Smooth muscle cell (in vitro differentiated cells): Measurements from ENCODE around the gene OTUD5. TPM values are rescaled to one million over a fixed set of nuclear protein-coding genes. Genes with fewer than 3 reads are reported as not detected.

Experiments used
- DNase-seq: peaks from one replicate; lab custom pipeline; 2025; ENCODE audit not compliant: unreplicated experiment; lab: John Stamatoyannopoulos, UW
- H2AFZ ChIP-seq: fragments of 200-600 bp; sonication (generic); 2 replicates; pipeline ENCODE4 v1.6.0; 2016; ENCODE audit warnings: antibody characterized with exemption, low read depth, mild to moderate bottlenecking
- H3F3A ChIP-seq: fragments of 200-600 bp; sonication (generic); 2 replicates; pipeline ENCODE4 v1.6.0; 2017; ENCODE audit warnings: antibody characterized with exemption, low read depth
- H3K27ac ChIP-seq: fragments of 200-600 bp; sonication (generic); 2 replicates; pipeline ENCODE4 v1.5.1; 2016; ENCODE audit warnings: low read depth, mild to moderate bottlenecking
- H3K27me3 ChIP-seq: fragments of 200-600 bp; sonication (generic); 2 replicates; pipeline ENCODE4 v1.6.1; 2016; ENCODE audit warnings: low read depth, mild to moderate bottlenecking
- H3K36me3 ChIP-seq: fragments of 200-600 bp; sonication (generic); 2 replicates; pipeline ENCODE4 v1.5.1; 2016; ENCODE audit warnings: low read depth
- H3K4me1 ChIP-seq: fragments of 200-600 bp; sonication (generic); 2 replicates; pipeline ENCODE4 v1.5.1; 2016; ENCODE audit warnings: low read depth
- H3K4me2 ChIP-seq: fragments of 200-600 bp; sonication (generic); 2 replicates; pipeline ENCODE4 v1.6.0; 2016; ENCODE audit warnings: mild to moderate bottlenecking
- H3K4me3 ChIP-seq: fragments of 200-600 bp; sonication (generic); 2 replicates; pipeline ENCODE4 v1.5.1; 2016; ENCODE audit warnings: mild to moderate bottlenecking
- H3K79me2 ChIP-seq: fragments of 200-600 bp; sonication (generic); 2 replicates; pipeline ENCODE4 v1.6.0; 2016; ENCODE audit warnings: low read depth, mild to moderate bottlenecking
- H3K9ac ChIP-seq: fragments of 200-600 bp; sonication (generic); 2 replicates; pipeline ENCODE4 v1.6.0; 2016; ENCODE audit warnings: low read depth
- H3K9me3 ChIP-seq: fragments of 200-600 bp; sonication (generic); replicated peaks from 2 replicates; pipeline ENCODE4 v1.5.1; 2016; ENCODE audit warnings: low read depth
- H4K20me1 ChIP-seq: fragments of 200-600 bp; sonication (generic); 2 replicates; pipeline ENCODE4 v1.6.0; 2016; ENCODE audit warnings: low read depth
- CTCF ChIP-seq: fragments of 200-600 bp; sonication (generic); IDR thresholded peaks from 2 replicates; pipeline ENCODE4 v1.5.1; 2017; ENCODE audit warnings: borderline replicate concordance, mild to moderate bottlenecking, antibody characterized with exemption; ENCODE audit not compliant: insufficient read depth, poor library complexity, severe bottlenecking
- WGBS: methylation state at CpG from one replicate; pipeline ENCODE4 v1.1.7; 2016; ENCODE audit warnings: low lambda C conversion rate; 5-methylcytosine and 5-hydroxymethylcytosine counted together
- polyA plus RNA-seq: library from polyadenylated mRNA; unstranded; fragments of >200 nt; fragmentation: Nextera tagmentation; extraction: Ambion mirVana; gene quantifications from 2 replicates; pipeline ENCODE4 v1.2.1, GENCODE V29; 2016
- total RNA-seq: library from RNA; depleted of rRNA; stranded (reverse); fragments of >200 nt; gene quantifications from 2 replicates; pipeline ENCODE4 v1.2.3, GENCODE V29; 2014

The OTUD5 gene
- total and polyA plus RNA-seq, 2 experiments from 2014 or later = 30.7 to 55.1 TPM

DNA sequence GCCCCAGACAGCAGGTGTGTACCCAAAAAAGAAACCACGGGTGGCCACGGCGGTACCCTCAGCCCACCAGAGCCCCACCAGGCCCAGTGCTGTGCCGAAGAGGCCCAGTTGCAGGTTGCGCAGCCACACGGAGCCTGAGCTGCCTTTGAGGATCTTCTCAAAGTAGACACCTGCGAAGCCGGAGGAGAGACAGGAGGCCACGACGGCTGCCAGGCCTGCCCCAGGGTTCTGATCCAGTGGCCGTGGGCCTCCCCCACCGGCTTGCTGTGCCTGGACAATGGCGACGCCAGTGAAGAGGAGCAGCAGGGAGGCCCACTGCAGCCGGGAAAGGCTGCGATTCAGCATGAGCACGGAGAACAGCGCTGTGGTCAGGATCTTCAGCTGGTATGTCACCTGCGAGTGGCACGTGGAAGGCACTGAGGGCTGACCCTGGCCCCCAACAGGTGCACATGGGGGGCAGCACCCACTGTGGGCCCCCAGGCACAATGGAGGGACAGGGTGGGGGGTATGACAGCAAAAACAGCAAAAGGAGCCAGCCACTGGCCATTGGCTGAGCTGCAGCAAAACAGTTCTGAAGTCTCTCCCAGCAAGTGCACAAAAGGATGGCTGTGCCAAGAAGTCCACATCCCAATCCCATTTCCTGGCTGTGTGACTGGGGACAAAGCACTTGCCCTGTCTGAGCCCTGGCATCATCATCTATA lies 52.2 kb downstream of the OTUD5 start:
- H3K36me3 ChIP-seq = no peaks in the 10 kb centered on the region
- no peaks in the 10 kb centered on the region for H3K9me3 ChIP-seq
- whole genome bisulfite sequencing = 92% methylated on average over 20 of the region's 20 CpGs
- H3K27me3 ChIP-seq = no peaks in the 10 kb centered on the region
- peaks cover 49% of the 10 kb centered on the region for H4K20me1 ChIP-seq
- no peak for TF ChIP-seq CTCF
- H3K4me3 ChIP-seq = no peak overlapping the region
- no peak overlapping the region for H2AFZ ChIP-seq
- H3K79me2 ChIP-seq = peaks cover 20% of the 10 kb centered on the region
- H3K9ac ChIP-seq = no peak overlapping the region
- no peaks in the 10 kb centered on the region for H3F3A ChIP-seq
- peaks cover 2% of the 10 kb centered on the region for H3K4me1 ChIP-seq
- no peak overlapping the region for H3K4me2 ChIP-seq
- DNase-seq = no peak
- no peak overlapping the region for H3K27ac ChIP-seq

GRCh38 chrX:48904626-48905025 lies 52.8 kb downstream of the OTUD5 start:
- no peak for DNase-seq
- TF ChIP-seq CTCF = no peak
- H4K20me1 ChIP-seq = peaks cover 49% of the 10 kb centered on the region
- H3K79me2 ChIP-seq = peaks cover 14% of the 10 kb centered on the region
- no peak overlapping the region for H3K9ac ChIP-seq
- no peak overlapping the region for H3K4me3 ChIP-seq
- no peak overlapping the region for H3K4me2 ChIP-seq
- no peaks in the 10 kb centered on the region for H3K36me3 ChIP-seq
- H3K27ac ChIP-seq = no peak overlapping the region
- 89% methylated on average over 12 of the region's 14 CpGs for WGBS
- H3F3A ChIP-seq = no peaks in the 10 kb centered on the region
- H3K4me1 ChIP-seq = no peaks in the 10 kb centered on the region
- no peaks in the 10 kb centered on the region for H3K9me3 ChIP-seq
- no peaks in the 10 kb centered on the region for H3K27me3 ChIP-seq
- no peak overlapping the region for H2AFZ ChIP-seq

DNA sequence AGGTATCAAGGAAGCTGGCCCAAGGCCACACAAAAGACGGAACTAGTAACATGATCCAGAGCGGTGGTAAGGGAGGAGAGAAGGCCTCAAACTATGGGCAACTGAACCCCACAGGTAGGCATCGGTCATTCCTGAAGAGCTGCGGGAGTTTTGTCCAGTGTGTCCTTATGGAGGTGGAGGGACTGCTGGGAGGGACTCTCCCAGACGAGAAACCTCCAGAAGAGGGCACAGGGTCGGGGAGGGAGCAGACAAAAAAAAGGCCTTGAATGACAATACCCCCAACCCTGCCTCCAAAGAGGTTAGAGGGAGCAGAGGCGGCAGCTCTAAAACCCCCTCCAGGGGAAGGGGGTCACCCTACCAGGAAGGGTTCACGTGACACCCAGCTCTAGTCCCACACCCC lies 53.2 kb downstream of the OTUD5 start:
- no peaks in the 10 kb centered on the region for H3K27me3 ChIP-seq
- H3F3A ChIP-seq = no peaks in the 10 kb centered on the region
- H3K27ac ChIP-seq = no peak overlapping the region
- no peak overlapping the region for H3K9ac ChIP-seq
- H2AFZ ChIP-seq = no peak overlapping the region
- 88% methylated on average over 8 of the region's 8 CpGs for WGBS
- no peak for TF ChIP-seq CTCF
- no peak for DNase-seq
- no peak overlapping the region for H3K4me2 ChIP-seq
- no peak overlapping the region for H3K4me3 ChIP-seq
- no peaks in the 10 kb centered on the region for H3K36me3 ChIP-seq
- no peaks in the 10 kb centered on the region for H3K9me3 ChIP-seq
- H3K4me1 ChIP-seq = no peaks in the 10 kb centered on the region
- H3K79me2 ChIP-seq = peaks cover 13% of the 10 kb centered on the region
- H4K20me1 ChIP-seq = peaks cover 48% of the 10 kb centered on the region

- H3K79me2 ChIP-seq = peaks cover 7% of the 10 kb centered on the region
- H2AFZ ChIP-seq = no peak overlapping the region
- no peak overlapping the region for H3K4me2 ChIP-seq
- H3K9me3 ChIP-seq = no peaks in the 10 kb centered on the region
- H3K4me3 ChIP-seq = no peak overlapping the region
- H3K9ac ChIP-seq = no peak overlapping the region
- 85% methylated on average over 6 of the region's 6 CpGs for WGBS
- H3K4me1 ChIP-seq = no peaks in the 10 kb centered on the region
- no peak for DNase-seq
- H3F3A ChIP-seq = no peaks in the 10 kb centered on the region
- H3K27me3 ChIP-seq = no peaks in the 10 kb centered on the region
- no peak for TF ChIP-seq CTCF
- peaks cover 43% of the 10 kb centered on the region for H4K20me1 ChIP-seq
- H3K36me3 ChIP-seq = no peaks in the 10 kb centered on the region
- H3K27ac ChIP-seq = no peak overlapping the region
Measured at GRCh38 chrX:48903290-48903689, 54.1 kb downstream of the OTUD5 start.
